ENCODE data around the gene LRIF1.

DNA sequence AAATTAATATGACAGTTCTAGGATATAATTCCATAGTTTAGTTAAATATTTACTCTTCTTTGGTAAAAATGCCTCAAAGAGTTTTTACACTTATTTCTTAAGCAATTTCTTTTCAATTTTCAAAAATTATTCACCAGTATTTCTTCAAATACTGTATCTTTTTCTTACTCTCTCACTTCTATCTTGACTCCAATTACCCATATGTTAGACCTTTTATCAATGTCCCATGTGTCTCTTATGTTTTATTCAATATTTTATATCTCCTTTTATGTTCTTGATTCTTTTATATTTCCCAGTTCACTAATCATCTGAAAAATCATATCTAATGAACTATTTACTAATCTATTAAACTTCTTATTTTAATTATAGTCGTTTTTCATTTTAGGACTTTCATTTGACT, 11.5 kb upstream of the LRIF1 start:
- TF ChIP-seq POLR2A (IDR thresholded peaks at IDR 0.05) (no peak), EP300 (IDR thresholded peaks at IDR 0.05) (no peak)
- TF ChIP-seq, protein P1, sequence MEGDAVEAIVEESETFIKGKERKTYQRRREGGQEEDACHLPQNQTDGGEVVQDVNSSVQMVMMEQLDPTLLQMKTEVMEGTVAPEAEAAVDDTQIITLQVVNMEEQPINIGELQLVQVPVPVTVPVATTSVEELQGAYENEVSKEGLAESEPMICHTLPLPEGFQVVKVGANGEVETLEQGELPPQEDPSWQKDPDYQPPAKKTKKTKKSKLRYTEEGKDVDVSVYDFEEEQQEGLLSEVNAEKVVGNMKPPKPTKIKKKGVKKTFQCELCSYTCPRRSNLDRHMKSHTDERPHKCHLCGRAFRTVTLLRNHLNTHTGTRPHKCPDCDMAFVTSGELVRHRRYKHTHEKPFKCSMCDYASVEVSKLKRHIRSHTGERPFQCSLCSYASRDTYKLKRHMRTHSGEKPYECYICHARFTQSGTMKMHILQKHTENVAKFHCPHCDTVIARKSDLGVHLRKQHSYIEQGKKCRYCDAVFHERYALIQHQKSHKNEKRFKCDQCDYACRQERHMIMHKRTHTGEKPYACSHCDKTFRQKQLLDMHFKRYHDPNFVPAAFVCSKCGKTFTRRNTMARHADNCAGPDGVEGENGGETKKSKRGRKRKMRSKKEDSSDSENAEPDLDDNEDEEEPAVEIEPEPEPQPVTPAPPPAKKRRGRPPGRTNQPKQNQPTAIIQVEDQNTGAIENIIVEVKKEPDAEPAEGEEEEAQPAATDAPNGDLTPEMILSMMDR (IDR thresholded peaks at IDR 0.05): no peak

Data from tibial nerve (tissue), 4 donors.